Activated T-helper 1 cell treated with anti-CD3 and anti-CD28 coated beads, Interleukin-2, amount 50 U/mL, for 16 hours (primary cell): ENCODE results near the gene INTS2.
"Not testable (repeated sequence)": the region's sequence is repeated elsewhere in the genome, so short reads cannot be mapped to it uniquely, and the experiment has no call there.

Experiments
- DNase-seq, 2 donors: peaks; one replicate each; pipeline ENCODE4 v3.0.0-alpha.2; 2020; ENCODE audit warnings: low read depth in 1 of 2, low spot score in 1 of 2

INTS2 gene

GRCh38 chr17:61927208-61928100 lies at the start of gene INTS2:
INTS2 (minus strand) TSS chr17:61927982; CDS start chr17:61926644, 1,338 bp downstream.
- DNase-seq, result peak; percentile 91

- no peak for DNase-seq
These were observed 46.3 kb upstream of the INTS2 start for GRCh38 chr17:61974115-61974514.

- DNase-seq, result no peak
These were observed 44.5 kb upstream of the INTS2 start for GRCh38 chr17:61972311-61972710.

GRCh38 chr17:61970030-61970429 lies 42.2 kb upstream of the INTS2 start:
- DNase-seq, result no peak

- no peak for DNase-seq
These were observed 41.0 kb upstream of the INTS2 start for GRCh38 chr17:61968757-61969156.

- DNase-seq, result no peak
These were observed 39.9 kb upstream of the INTS2 start for GRCh38 chr17:61967729-61968128.

GRCh38 chr17:61966191-61966590 lies 38.4 kb upstream of the INTS2 start:
- no peak for DNase-seq

GRCh38 chr17:61955619-61956018 lies 27.8 kb upstream of the INTS2 start:
- no peak for DNase-seq

- DNase-seq, result no peak
These were observed 19.7 kb upstream of the INTS2 start for GRCh38 chr17:61947367-61948078.

- no peak for DNase-seq
These were observed 18.6 kb upstream of the INTS2 start for GRCh38 chr17:61946359-61946758.

- no peak for DNase-seq
These were observed 15.3 kb upstream of the INTS2 start for GRCh38 chr17:61943117-61943516.

GRCh38 chr17:61942085-61942484 lies 14.3 kb upstream of the INTS2 start:
- DNase-seq, result no peak

GRCh38 chr17:61928101-61928436 lies 287 bp upstream of the INTS2 start:
- DNase-seq, result no peak

GRCh38 chr17:61926826-61927207 lies 965 bp downstream of the INTS2 start:
- DNase-seq, result no peak

- not testable (repeated sequence) for DNase-seq
These were observed 12.6 kb downstream of the INTS2 start for GRCh38 chr17:61915162-61915561.

GRCh38 chr17:61908292-61909037 lies 19.3 kb downstream of the INTS2 start:
- DNase-seq, result no peak

- no peak for DNase-seq
These were observed 20.4 kb downstream of the INTS2 start for GRCh38 chr17:61907361-61907760.

GRCh38 chr17:61904094-61904710 lies 23.6 kb downstream of the INTS2 start:
- peak in 1 of 2 donors; percentile 6 for DNase-seq

- no peak for DNase-seq
These were observed 24.5 kb downstream of the INTS2 start for GRCh38 chr17:61903251-61903650.

- DNase-seq, result no peak
These were observed 30.1 kb downstream of the INTS2 start for GRCh38 chr17:61897548-61898180.

- DNase-seq, result no peak
These were observed 32.4 kb downstream of the INTS2 start for GRCh38 chr17:61895391-61895790.
